ENCODE results near the gene SARM1.
A peak's percentile ranks its signal among the peaks of the same experiment; 100 is the strongest.

Gene SARM1

GRCh38 chr17:28346746-28347246, 24.7 kb upstream of the SARM1 start:
- no peak for DNase-seq (ENCODE audit: low spot score)
- no peak for TF ChIP-seq CTCF (IDR thresholded peaks at IDR 0.05)
- Histone ChIP-seq H3K4me3 (no peak overlapping the region), H3K27ac (peak overlapping the region; percentile 45 to 77)

DNA sequence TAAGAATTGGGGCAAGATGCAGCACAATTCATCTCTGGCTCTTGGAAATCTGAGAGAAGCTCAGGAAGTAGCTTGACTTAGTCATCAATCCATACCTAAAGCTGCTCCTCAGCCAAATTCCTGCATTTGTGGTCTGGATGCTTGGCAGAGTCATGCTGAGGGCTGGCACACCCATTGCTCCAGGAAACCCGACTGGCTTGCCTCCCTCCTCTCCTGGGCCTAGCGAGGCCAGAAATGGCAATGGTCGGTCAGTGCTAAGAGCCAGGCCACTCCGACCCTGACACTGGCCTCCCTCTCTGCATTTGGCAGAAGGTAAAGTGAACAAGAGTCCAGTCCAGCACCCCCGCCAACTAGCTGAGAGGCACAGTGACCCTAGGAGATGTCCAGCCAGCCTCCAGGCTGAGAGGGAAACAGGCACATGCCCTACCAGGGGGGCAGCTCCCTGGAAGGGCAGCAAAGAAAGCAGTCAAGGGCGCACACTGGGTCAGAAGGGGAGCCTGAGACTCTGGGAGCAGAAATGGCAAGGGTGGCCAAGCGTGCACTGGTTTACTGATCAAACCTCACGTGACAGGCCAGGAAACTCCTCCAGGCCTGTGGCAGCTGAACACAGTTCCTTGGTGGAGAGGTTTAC, 24.1 kb upstream of the SARM1 start:
- Histone ChIP-seq H3K4me3 (no peak overlapping the region), H3K27ac (peak overlapping the region; percentile 8 to 77)
- no peak for DNase-seq (ENCODE audit: low spot score)
- no peak for TF ChIP-seq CTCF (IDR thresholded peaks at IDR 0.05)

DNA sequence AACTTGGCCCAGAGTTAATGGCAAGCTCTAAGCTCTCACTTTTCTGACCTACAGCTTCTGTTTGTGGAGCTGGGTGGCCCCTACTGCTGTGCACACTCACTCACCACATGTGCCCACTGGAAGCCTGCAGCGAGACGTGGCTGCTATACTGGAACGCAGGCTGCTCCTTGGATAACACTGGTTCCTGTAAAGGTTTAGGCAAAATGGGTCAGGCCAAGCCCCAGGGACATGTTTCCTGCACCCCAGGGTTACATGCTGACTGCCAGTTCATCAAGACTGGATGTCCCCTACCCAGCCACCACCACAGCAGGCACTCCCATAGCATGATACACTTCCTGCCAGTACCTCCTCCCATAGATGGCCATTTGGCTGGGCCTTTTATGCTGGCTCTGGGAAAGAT, 22.5 kb upstream of the SARM1 start:
- Histone ChIP-seq H3K27ac (no peak overlapping the region), H3K4me3 (no peak overlapping the region)
- TF ChIP-seq CTCF (IDR thresholded peaks at IDR 0.05): no peak
- DNase-seq (ENCODE audit: low spot score): no peak

DNA sequence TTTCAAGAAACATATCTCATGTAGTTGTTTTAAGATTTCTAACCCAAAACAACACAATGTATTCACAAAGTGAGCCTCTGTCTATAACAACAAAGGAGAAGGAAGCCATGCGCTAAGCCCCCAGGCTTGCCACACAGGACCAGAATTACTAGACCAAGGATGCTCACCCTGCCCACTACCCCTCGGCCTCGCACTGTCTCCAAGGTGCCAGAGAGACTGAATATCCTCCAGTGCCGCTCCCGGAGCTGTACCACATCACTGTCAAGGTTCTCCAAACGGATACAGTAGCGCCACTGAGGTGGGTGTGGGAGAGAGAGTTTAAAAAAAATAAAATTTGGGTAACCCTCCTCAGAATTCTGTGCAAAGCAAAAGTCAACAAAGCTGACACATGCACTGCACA, 21.2 kb upstream of the SARM1 start:
- no peak overlapping the region for H3K4me3 ChIP-seq
- no peak overlapping the region for H3K27ac ChIP-seq
- TF ChIP-seq CTCF (IDR thresholded peaks at IDR 0.05): no peak
- DNase-seq (ENCODE audit: low spot score): no peak

GRCh38 chr17:28357061-28357900, 14.2 kb upstream of the SARM1 start, which contains the start of gene POLDIP2:
POLDIP2 (minus strand) TSS chr17:28357527; CDS start chr17:28357448, 79 bp downstream.
- peak within 1 kb of the TSS; percentile 89 for H3K4me3 ChIP-seq
- H3K27ac ChIP-seq: peak within 1 kb of the TSS; percentile 63 to 92
- peak; percentile 96 for DNase-seq (ENCODE audit: low spot score)
- no peak for TF ChIP-seq CTCF (IDR thresholded peaks at IDR 0.05)

DNA sequence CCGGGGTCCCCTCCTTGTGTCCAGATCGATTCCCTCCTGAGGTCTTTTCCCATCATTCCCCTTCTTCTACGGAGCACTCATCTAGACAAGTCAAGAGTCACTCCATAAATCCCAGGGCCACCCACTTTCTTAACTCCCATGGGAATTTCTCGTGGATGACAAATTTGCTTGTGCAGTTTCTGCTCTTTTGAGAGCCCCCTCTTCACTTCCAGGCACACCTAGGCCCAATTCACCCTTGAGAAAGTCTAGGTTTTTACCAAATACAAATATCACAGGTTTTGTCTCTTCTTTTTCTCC, 13.6 kb upstream of the SARM1 start:
- no peak for DNase-seq (ENCODE audit: low spot score)
- peak overlapping the region; percentile 63 to 92 for H3K27ac ChIP-seq
- no peak for TF ChIP-seq CTCF (IDR thresholded peaks at IDR 0.05)
- H3K4me3 ChIP-seq: peak overlapping the region; percentile 89

GRCh38 chr17:28363186-28363585, 8.3 kb upstream of the SARM1 start:
- DNase-seq (ENCODE audit: low spot score): no peak
- Histone ChIP-seq H3K4me3 (no peak overlapping the region), H3K27ac (no peak overlapping the region)
- no peak for TF ChIP-seq CTCF (IDR thresholded peaks at IDR 0.05)
